ENCODE measurements around the gene ZNF385B.

The ZNF385B gene

DNA sequence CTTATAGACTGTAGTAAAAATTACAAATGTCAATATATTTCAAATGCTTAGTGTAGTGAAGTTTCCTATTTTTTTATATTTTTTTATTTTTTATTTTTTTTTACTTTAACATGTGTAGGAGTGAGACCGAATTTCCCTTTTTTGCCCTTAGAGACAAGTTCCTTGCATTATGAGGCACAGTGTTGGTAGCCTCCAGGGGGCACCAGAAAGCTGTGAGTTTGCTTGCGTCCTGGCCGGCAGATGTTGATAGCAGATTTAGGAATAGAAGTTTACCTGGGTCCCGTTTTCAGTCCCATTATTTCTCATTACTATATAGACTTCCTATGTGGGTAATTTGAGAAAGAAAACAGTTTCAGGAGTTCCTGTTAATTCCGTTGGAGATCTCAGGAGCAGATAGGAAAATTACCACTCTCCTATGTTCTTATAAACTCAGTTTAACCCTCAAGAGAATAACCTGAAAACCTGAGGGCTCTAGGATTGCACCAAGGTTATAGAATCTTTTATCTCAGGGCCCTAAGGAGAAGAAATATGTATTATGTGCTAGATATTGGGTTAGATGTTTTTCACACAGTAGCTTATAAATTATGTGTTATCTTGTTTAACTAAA lies 439.3 kb downstream of the ZNF385B start:
- DNase-seq (ENCODE audit: low spot score): peak; percentile 23
- TF ChIP-seq, protein P1, sequence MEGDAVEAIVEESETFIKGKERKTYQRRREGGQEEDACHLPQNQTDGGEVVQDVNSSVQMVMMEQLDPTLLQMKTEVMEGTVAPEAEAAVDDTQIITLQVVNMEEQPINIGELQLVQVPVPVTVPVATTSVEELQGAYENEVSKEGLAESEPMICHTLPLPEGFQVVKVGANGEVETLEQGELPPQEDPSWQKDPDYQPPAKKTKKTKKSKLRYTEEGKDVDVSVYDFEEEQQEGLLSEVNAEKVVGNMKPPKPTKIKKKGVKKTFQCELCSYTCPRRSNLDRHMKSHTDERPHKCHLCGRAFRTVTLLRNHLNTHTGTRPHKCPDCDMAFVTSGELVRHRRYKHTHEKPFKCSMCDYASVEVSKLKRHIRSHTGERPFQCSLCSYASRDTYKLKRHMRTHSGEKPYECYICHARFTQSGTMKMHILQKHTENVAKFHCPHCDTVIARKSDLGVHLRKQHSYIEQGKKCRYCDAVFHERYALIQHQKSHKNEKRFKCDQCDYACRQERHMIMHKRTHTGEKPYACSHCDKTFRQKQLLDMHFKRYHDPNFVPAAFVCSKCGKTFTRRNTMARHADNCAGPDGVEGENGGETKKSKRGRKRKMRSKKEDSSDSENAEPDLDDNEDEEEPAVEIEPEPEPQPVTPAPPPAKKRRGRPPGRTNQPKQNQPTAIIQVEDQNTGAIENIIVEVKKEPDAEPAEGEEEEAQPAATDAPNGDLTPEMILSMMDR (IDR thresholded peaks at IDR 0.05; ENCODE audit: extremely low read depth, insufficient read depth, missing control alignments): peak; percentile 78
- in situ Hi-C loops (cut with MboI; ENCODE audit: low pct_unique_long_range_greater_than_20kb, low sequenced_read_pairs, unreplicated experiment): loop anchor here (25.0 kb wide), 1 partner anchor 315 kb away; no protein-coding TSS in a partner anchor

DNA sequence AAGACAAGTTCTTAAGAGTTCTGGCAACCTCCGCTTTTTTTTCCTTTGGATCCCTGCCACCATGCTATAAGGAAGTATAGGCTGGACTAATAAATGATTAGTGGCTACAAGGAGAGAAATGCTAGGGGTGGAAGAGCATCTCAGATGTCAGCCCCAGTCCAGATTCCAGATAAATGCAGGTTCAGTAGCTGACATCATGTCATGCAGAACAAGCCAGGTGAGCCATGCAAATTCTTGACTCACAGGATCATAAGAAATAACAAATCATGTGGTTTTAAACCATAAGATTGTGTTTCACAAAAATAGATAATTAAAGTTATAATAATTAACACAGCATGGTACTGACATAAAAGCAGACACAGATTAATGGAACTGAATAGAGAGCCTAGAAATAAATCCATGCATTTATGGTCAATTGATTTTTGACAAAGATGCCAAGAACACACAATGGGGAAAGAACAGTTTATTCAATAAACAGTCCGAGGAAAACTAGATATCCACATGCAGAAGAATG lies 443.9 kb downstream of the ZNF385B start:
- DNase-seq (ENCODE audit: low spot score): no peak
- in situ Hi-C loops (cut with MboI; ENCODE audit: low pct_unique_long_range_greater_than_20kb, low sequenced_read_pairs, unreplicated experiment): loop anchor here (25.0 kb wide), 1 partner anchor 320 kb away; no protein-coding TSS in a partner anchor
- TF ChIP-seq, protein P1 (IDR thresholded peaks at IDR 0.05; ENCODE audit: extremely low read depth, insufficient read depth, missing control alignments): no peak

DNA sequence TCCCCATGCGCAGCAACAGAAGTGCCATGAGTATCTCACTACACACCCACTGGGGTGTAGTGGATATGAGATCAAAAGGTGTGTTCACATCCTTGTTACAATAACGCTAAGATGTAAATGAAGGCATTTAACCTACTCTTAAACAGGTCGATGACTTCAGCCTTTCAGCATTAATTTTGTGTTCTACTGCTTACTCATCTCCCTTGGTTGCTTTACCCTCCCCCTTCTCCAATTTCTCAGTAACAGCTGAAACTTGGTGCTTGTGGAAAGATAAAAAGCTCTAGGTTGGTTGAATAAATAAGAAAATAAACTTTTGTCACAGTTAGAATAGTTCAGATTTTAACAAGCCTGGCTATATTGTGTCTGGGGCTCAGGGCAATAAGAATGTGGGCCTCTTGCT lies 449.3 kb downstream of the ZNF385B start:
- TF ChIP-seq, protein P1 (IDR thresholded peaks at IDR 0.05; ENCODE audit: extremely low read depth, insufficient read depth, missing control alignments): no peak
- no peak for DNase-seq (ENCODE audit: low spot score)
- in situ Hi-C loops (cut with MboI; ENCODE audit: low pct_unique_long_range_greater_than_20kb, low sequenced_read_pairs, unreplicated experiment): loop anchor here (25.0 kb wide), 1 partner anchor 325 kb away; no protein-coding TSS in a partner anchor

DNA sequence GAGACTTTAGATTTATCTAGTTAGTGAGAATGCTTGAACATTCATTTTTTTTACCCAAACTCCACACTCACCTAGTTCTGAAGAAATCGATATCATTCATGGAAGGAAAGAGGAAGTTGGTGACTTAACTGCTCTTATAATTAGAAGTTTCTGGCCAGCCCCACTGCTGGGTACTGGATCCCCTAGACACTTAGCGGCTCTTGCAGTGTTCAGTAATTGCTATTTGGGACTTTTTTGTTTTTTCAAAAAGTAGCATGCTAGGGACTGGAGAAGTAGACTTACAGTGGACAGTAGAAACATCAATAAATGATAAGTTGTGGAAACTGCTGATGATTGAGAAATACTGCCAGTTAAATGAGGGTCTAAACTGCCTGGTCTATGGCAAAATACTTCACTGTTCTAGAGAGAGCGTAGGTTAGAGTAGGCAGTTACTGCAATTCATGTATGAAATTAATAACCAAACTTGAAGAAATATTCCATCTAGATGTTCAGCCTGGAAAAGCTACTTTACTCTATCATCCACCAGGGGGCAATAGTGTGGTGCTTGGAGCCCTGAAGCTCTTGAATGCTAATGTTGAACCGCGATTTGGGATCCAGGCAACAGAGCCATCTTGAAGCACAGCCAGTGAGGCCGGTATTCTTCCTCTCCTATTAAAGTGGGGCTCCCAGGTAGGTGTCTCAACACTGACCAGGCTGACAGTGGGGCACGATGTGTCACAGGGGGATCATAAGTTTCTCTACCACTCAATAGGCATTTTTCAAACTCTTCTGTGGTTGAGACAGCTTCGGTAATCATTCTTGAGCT lies 450.7 kb downstream of the ZNF385B start:
- in situ Hi-C loops (cut with MboI; ENCODE audit: low pct_unique_long_range_greater_than_20kb, low sequenced_read_pairs, unreplicated experiment): loop anchor here (25.0 kb wide), 1 partner anchor 327 kb away; no protein-coding TSS in a partner anchor
- TF ChIP-seq, protein P1 (IDR thresholded peaks at IDR 0.05; ENCODE audit: extremely low read depth, insufficient read depth, missing control alignments): peak; percentile 75

DNA sequence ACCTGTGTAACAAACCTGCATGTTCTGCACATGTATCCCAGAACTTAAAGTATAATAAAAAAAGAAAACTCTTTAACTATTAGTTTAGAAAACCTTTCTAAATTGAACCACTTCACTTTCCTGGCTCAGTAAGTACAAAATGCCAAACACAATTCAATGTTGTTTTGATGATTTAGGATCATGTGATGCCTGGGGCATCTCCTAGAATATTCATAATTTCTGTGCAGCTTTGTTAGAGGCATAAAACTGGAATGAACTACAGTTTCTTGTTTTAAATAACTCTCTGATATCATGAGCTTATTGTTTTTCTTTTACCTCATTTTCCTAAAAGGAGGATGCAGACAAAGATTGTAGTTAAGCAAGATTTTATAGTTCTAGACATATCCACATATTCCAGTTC lies 457.8 kb downstream of the ZNF385B start:
- in situ Hi-C loops (cut with MboI; ENCODE audit: low pct_unique_long_range_greater_than_20kb, low sequenced_read_pairs, unreplicated experiment): loop anchor here (25.0 kb wide), 1 partner anchor 334 kb away; no protein-coding TSS in a partner anchor
- TF ChIP-seq, protein P1 (IDR thresholded peaks at IDR 0.05; ENCODE audit: extremely low read depth, insufficient read depth, missing control alignments): no peak

More for the DNA sequence above, 450.7 kb downstream of the ZNF385B start:
- peak; percentile 30 for DNase-seq (ENCODE audit: low spot score)

DNA sequence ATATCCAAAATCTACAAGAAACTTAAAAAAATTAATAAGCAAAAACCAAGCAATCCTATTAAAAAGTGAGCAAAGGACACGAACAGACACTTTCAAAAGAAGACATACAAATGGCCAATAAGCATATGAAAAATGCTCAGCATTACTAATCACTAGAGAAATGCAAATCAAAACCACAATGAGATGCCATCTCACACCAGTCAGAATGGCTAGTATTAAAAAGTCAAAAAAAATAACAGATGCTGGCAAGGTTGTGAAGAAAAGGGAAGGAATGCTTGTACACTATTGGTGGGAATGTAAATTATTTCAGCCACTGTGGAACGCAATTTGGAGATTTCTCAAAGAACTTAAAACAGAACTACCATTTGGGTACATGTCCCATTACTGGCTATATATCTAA lies 467.9 kb downstream of the ZNF385B start:
- in situ Hi-C loops (cut with MboI; ENCODE audit: low pct_unique_long_range_greater_than_20kb, low sequenced_read_pairs, unreplicated experiment): no loop called here

More for the DNA sequence above, 457.8 kb downstream of the ZNF385B start:
- DNase-seq (ENCODE audit: low spot score): no peak

More for the DNA sequence above, 467.9 kb downstream of the ZNF385B start:
- TF ChIP-seq, protein P1 (IDR thresholded peaks at IDR 0.05; ENCODE audit: extremely low read depth, insufficient read depth, missing control alignments): no peak
- DNase-seq (ENCODE audit: low spot score): no peak
